ENCODE data around the gene WDR73.
"Not testable (repeated sequence)": the region's sequence is repeated elsewhere in the genome, so short reads cannot be mapped to it uniquely, and the experiment has no call there.

The WDR73 gene

GRCh38 chr15:84653910-84654688 is at the start of gene WDR73:
Gene WDR73, minus strand, starts transcription at chr15:84654283. Its CDS starts 9 bp downstream, at chr15:84654274.
- peak; percentile 99 for DNase-seq

- DNase-seq: no peak
Observed at GRCh38 chr15:84703808-84704207, 49.7 kb upstream of the WDR73 start.

- no peak for DNase-seq
Observed at GRCh38 chr15:84702961-84703482, 48.9 kb upstream of the WDR73 start.

GRCh38 chr15:84699538-84700191 is 45.6 kb upstream of the WDR73 start:
- no peak for DNase-seq

- no peak for DNase-seq
Observed at GRCh38 chr15:84697236-84697990, 43.3 kb upstream of the WDR73 start.

GRCh38 chr15:84696757-84697156 is 42.7 kb upstream of the WDR73 start:
- DNase-seq: no peak

- no peak for DNase-seq
Observed at GRCh38 chr15:84690342-84690741, 36.3 kb upstream of the WDR73 start.

GRCh38 chr15:84689858-84690257 is 35.8 kb upstream of the WDR73 start:
- no peak for DNase-seq

GRCh38 chr15:84686446-84686845 is 32.4 kb upstream of the WDR73 start:
- not testable (repeated sequence) for DNase-seq

- no peak for DNase-seq
Observed at GRCh38 chr15:84685304-84685703, 31.2 kb upstream of the WDR73 start.

- DNase-seq: no peak
Observed at GRCh38 chr15:84684092-84684491, 30.0 kb upstream of the WDR73 start.

GRCh38 chr15:84681831-84682230 is 27.7 kb upstream of the WDR73 start:
- no peak for DNase-seq

- no peak for DNase-seq
Observed at GRCh38 chr15:84671211-84671610, 17.1 kb upstream of the WDR73 start.

GRCh38 chr15:84669726-84670125 is 15.6 kb upstream of the WDR73 start:
- no peak for DNase-seq

GRCh38 chr15:84668221-84668982 is 14.3 kb upstream of the WDR73 start:
- no peak for DNase-seq

GRCh38 chr15:84666373-84666772 is 12.3 kb upstream of the WDR73 start:
- no peak for DNase-seq

GRCh38 chr15:84661001-84661400 is 6.9 kb upstream of the WDR73 start:
- no peak for DNase-seq

GRCh38 chr15:84659904-84660781 is 6.1 kb upstream of the WDR73 start:
- DNase-seq: no peak

GRCh38 chr15:84658788-84659411 is 4.8 kb upstream of the WDR73 start:
- DNase-seq: no peak

- DNase-seq: peak; percentile 84
Observed at GRCh38 chr15:84658080-84658787, 4.2 kb upstream of the WDR73 start, which contains the start of gene NMB. Gene NMB, minus strand, starts transcription at chr15:84658199. Its CDS starts 47 bp downstream, at chr15:84658152.

Measured in right hindlimb (tissue), 1 donor.